SK-N-MC (cell line): ENCODE data around the gene CCDC9.
A peak's percentile ranks its signal among the peaks of the same experiment; 100 is the strongest.
"Not testable (repeated sequence)": the region's sequence is repeated elsewhere in the genome, so short reads cannot be mapped to it uniquely, and the experiment has no call there.

ENCODE experiments used
- DNase-seq: peaks from one replicate; pipeline ENCODE4 v3.0.0-alpha.2; 2011; ENCODE audit warnings: low read depth, low spot score
- H3K27ac ChIP-seq: fragments of 200-600 bp; sonication (generic); 2 replicates; pipeline ENCODE4 v1.5.1; 2016; ENCODE audit warnings: mixed run types
- H3K36me3 ChIP-seq: fragments of 200-600 bp; sonication (generic); 2 replicates; pipeline ENCODE4 v1.6.1; 2017; ENCODE audit warnings: antibody characterized with exemption, low read length, mixed read lengths; ENCODE audit not compliant: insufficient read depth
- H3K4me3 ChIP-seq: fragments of 200-600 bp; sonication (generic); 2 replicates; pipeline ENCODE4 v1.5.1; 2016
- H3K9ac ChIP-seq: fragments of 200-600 bp; sonication (generic); 2 replicates; pipeline ENCODE4 v1.8.0; 2017; ENCODE audit warnings: mixed run types, mixed read lengths; ENCODE audit not compliant: insufficient read length
- H3K9me3 ChIP-seq: fragments of 200-600 bp; sonication (generic); 2 replicates; pipeline ENCODE4 v1.6.1; 2017; ENCODE audit warnings: low read depth, mild to moderate bottlenecking, antibody characterized with exemption, low read length, moderate library complexity, mixed read lengths
- EZH2 ChIP-seq: fragments of 200-600 bp; sonication (generic); IDR thresholded peaks from one replicate; pipeline ENCODE4 v1.6.1; 2017; ENCODE audit warnings: antibody characterized with exemption
- FOXP2 ChIP-seq: optimal IDR thresholded peaks from 2 replicates; pipeline ENCODE3; 2011; ENCODE audit warnings: mild to moderate bottlenecking, moderate library complexity; ENCODE audit not compliant: insufficient read depth; ENCODE audit errors: extremely low read length, control extremely low read depth
- POLR2AphosphoS5 ChIP-seq: IDR thresholded peaks from 2 replicates; pipeline ENCODE4 v1.6.1; 2012; ENCODE audit warnings: mild to moderate bottlenecking, low read depth, low read length, borderline replicate concordance

The CCDC9 gene

GRCh38 chr19:47253970-47254369 is 2.4 kb upstream of the CCDC9 start:
- H3K4me3 ChIP-seq, result no peak overlapping the region
- H3K27ac ChIP-seq, result no peak overlapping the region
- no peaks in the 10 kb centered on the region for H3K9me3 ChIP-seq
- TF ChIP-seq POLR2AphosphoS5, result no peak
- TF ChIP-seq FOXP2, result no peak
- TF ChIP-seq EZH2, result no peak
- H3K36me3 ChIP-seq, result peaks cover 6% of the 10 kb centered on the region; the same call in 1 of the 2 replicates
- no peak for DNase-seq
- no peak overlapping the region for H3K9ac ChIP-seq

GRCh38 chr19:47256693-47257410 is 527 bp downstream of the CCDC9 start:
- Histone ChIP-seq H3K9me3 (no peaks in the 10 kb centered on the region), H3K4me3 (peak overlapping the region; percentile 85), H3K9ac (peak overlapping the region; percentile 78), H3K27ac (peak overlapping the region; percentile 86), H3K36me3 (peaks cover 26% of the 10 kb centered on the region; the same call in 1 of the 2 replicates)
- TF ChIP-seq EZH2 (no peak), POLR2AphosphoS5 (no peak), FOXP2 (peak; percentile 63)
- DNase-seq, result peak; percentile 95

GRCh38 chr19:47257411-47258169 is 1.3 kb downstream of the CCDC9 start:
- Histone ChIP-seq H3K36me3 (peaks cover 26% of the 10 kb centered on the region; the same call in 1 of the 2 replicates), H3K4me3 (peak overlapping the region; percentile 85), H3K9ac (peak overlapping the region; percentile 88), H3K9me3 (no peaks in the 10 kb centered on the region), H3K27ac (peak overlapping the region; percentile 86)
- TF ChIP-seq POLR2AphosphoS5 (peak; percentile 43), EZH2 (no peak), FOXP2 (no peak)
- no peak for DNase-seq

GRCh38 chr19:47258434-47258833 is 2.1 kb downstream of the CCDC9 start:
- no peak for TF ChIP-seq FOXP2
- no peak for TF ChIP-seq POLR2AphosphoS5
- TF ChIP-seq EZH2, result no peak
- Histone ChIP-seq H3K4me3 (peak overlapping the region; percentile 85), H3K9ac (peak overlapping the region; percentile 88), H3K27ac (no peak overlapping the region), H3K36me3 (peaks cover 29% of the 10 kb centered on the region; the same call in 1 of the 2 replicates), H3K9me3 (no peaks in the 10 kb centered on the region)
- DNase-seq, result no peak

GRCh38 chr19:47258895-47259555 is 2.7 kb downstream of the CCDC9 start:
- H3K36me3 ChIP-seq, result peaks cover 29% of the 10 kb centered on the region; the same call in 1 of the 2 replicates
- no peak overlapping the region for H3K4me3 ChIP-seq
- no peak overlapping the region for H3K27ac ChIP-seq
- no peak for DNase-seq
- TF ChIP-seq EZH2 (no peak), FOXP2 (no peak), POLR2AphosphoS5 (no peak)
- peak overlapping the region; percentile 17 for H3K9ac ChIP-seq
- H3K9me3 ChIP-seq, result no peaks in the 10 kb centered on the region

- DNase-seq, result no peak
- Histone ChIP-seq H3K9ac (no peak overlapping the region), H3K27ac (no peak overlapping the region), H3K4me3 (no peak overlapping the region), H3K9me3 (no peaks in the 10 kb centered on the region), H3K36me3 (peaks cover 34% of the 10 kb centered on the region; the same call in 1 of the 2 replicates)
- TF ChIP-seq FOXP2, result no peak
- no peak for TF ChIP-seq EZH2
- TF ChIP-seq POLR2AphosphoS5, result no peak
Observed at GRCh38 chr19:47260476-47260875, 4.2 kb downstream of the CCDC9 start.

- not testable (repeated sequence) for DNase-seq, H3K9me3 ChIP-seq, H3K4me3 ChIP-seq, H3K27ac ChIP-seq, H3K9ac ChIP-seq
- peaks cover 34% of the 10 kb centered on the region; the same call in 1 of the 2 replicates for H3K36me3 ChIP-seq
Observed at GRCh38 chr19:47261946-47262793, 5.8 kb downstream of the CCDC9 start.
